ENCODE results near the gene ZMYND8.
A peak's percentile ranks its signal among the peaks of the same experiment; 100 is the strongest.

ZMYND8 gene

DNA sequence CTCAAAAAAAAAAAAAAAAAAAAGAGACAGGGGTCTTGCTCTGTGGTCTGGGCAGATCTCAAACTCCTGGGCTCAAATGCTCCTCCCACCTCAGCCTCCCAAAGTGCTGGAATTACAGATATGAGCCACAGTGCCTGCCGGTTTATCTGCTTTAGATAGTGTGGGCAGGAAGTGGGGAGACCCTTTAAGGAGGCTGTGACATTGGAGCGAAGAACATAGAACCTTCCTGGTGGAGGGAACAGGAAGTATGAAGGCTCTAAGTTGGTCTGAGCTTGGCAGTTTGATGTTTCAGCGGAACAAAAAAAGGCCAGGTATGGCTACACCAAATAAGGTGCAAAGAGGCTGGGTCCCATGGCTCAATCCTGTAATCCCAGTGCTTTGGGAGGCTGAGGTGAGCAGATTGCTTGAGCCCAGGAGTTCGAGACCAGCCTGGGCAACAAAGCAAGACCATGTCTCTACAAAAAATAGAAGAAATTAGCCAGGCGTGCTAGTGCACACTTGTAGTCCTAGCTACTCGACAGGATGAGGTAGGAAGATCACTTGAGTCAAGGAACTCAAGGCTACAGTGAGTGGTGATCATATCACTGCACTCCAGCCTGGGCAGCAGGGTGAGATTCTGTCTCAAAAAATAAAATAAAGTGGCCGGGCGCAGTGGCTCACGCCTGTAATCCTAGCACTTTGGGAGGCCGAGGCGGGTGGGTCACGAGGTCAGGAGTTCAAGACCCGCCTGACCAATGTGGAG, 8.7 kb upstream of the ZMYND8 start:
- DNase-seq (ENCODE audit: extremely low spot score) = no peak
- ChIA-PET CTCF (interaction anchor here (0.8 kb wide), 1 partner anchor 9 kb away, joined by 4 read pairs; the partner anchor contains the start of gene ZMYND8), POLR2A (no interaction called here)
- no peak for TF ChIP-seq TARDBP (IDR thresholded peaks at IDR 0.05)
- no peak for TF ChIP-seq LEF1 (IDR thresholded peaks at IDR 0.05; ENCODE audit: borderline replicate concordance)
- TF ChIP-seq FOXA1 (IDR thresholded peaks at IDR 0.05) = no peak
- no peak for TF ChIP-seq ELF4 (IDR thresholded peaks at IDR 0.05)
- TF ChIP-seq NFRKB (IDR thresholded peaks at IDR 0.05) = no peak
- TF ChIP-seq FOXM1 (IDR thresholded peaks at IDR 0.05; ENCODE audit: borderline replicate concordance) = no peak
- TF ChIP-seq SP1 (IDR thresholded peaks at IDR 0.05) = no peak
- TF ChIP-seq, protein P1, sequence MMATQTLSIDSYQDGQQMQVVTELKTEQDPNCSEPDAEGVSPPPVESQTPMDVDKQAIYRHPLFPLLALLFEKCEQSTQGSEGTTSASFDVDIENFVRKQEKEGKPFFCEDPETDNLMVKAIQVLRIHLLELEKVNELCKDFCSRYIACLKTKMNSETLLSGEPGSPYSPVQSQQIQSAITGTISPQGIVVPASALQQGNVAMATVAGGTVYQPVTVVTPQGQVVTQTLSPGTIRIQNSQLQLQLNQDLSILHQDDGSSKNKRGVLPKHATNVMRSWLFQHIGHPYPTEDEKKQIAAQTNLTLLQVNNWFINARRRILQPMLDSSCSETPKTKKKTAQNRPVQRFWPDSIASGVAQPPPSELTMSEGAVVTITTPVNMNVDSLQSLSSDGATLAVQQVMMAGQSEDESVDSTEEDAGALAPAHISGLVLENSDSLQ (IDR thresholded peaks at IDR 0.05) = no peak
- no peak for TF ChIP-seq SUZ12 (IDR thresholded peaks at IDR 0.05)
- TF ChIP-seq ARNT (IDR thresholded peaks at IDR 0.05) = no peak
- no peak for TF ChIP-seq ZNF384 (IDR thresholded peaks at IDR 0.05)
- TF ChIP-seq HDGF (IDR thresholded peaks at IDR 0.05; ENCODE audit: borderline replicate concordance) = no peak
- TF ChIP-seq CTBP1 (IDR thresholded peaks at IDR 0.05; ENCODE audit: borderline replicate concordance) = no peak

DNA sequence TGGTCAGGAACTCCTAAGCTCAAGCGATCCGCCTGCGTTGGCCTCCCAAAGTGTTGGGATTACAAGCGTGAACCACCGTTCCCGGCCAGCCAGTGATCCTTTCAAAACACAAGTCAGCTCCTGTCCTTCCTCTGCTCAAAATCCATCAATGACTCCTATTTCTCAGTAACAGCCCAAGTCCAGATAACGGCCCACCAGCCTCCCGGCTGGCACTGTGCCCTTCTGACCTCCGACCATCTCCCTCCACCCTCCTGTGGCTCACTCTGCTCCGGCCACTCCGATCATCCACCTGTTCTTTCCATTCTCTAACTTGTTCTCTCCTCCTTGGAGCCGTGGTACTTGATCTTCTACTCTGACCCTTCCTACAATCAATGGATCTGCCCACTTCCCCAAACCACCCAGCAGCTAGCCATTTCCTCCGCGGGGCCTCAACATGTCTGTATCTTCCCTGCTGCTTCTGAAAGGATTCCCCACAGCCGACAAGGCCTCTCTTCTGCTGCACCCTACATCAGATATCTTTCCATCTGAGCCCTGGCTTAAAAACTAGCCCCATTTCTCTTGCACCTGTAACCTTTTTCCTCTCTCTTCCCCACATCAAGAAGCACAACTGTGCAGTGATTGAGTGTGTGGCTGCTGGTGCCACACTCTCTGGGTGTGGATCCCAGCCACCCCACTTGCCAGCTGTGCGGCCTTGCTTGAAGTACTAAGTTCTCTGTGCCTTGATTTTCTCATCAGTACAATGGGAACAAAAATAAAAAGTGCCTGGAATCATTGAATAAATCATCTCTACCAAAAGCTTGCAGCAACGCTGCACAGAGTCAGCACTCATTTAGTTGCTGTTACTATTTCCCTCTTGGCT, 6.1 kb upstream of the ZMYND8 start:
- ChIA-PET CTCF (no interaction called here), POLR2A (no interaction called here)
- DNase-seq (ENCODE audit: extremely low spot score) = no peak
- TF ChIP-seq TARDBP (IDR thresholded peaks at IDR 0.05) = no peak
- 0 out of 2 replicates have a peak, but pooled peaks have one; percentile 27 for TF ChIP-seq ZNF384 (IDR thresholded peaks at IDR 0.05)
- TF ChIP-seq SUZ12 (IDR thresholded peaks at IDR 0.05) = no peak

DNA sequence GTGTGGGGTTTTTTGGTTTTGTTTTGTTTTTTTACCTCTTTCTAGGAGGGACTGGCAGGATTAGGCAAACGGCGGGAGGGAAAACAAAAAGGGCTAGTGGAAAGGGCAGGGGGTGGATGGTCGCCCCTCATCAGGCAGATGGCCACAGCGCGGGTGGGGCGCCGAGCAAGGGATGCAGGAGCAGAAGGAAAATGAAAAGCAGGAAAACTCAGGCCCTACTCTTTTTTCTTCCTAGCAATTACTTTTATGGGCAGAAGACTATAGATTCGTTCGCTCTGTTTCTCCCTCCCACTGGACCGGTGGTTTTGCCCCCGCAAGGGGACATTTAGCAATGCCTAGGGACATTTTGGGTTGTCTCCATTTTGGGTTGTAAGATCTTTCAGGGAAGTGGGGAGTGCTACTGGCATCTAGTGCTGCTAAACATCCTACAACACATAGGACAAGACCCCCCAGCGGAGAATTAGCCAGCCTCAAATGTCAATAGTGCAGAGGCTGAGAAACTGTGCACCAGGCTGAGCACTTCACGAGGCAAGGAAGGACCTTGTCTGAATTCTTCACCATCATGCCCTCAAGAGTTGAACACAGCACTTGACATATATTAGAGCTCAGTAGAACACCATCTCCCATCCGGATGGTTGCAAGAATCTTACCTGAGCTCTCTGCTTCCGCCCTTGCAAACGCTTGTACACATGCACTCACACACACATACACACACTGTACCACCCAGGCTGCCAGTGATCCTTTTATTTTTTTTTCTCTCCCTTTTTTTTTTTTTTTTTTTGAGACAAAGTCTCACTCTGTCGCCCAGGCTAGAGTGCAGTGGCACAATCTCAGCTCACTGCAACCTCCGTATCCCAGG, 4.8 kb upstream of the ZMYND8 start:
- ChIA-PET POLR2A (interaction anchor here (0.8 to 1.2 kb wide), 4 partner anchors 23 to 88 kb away, joined by 3 to 4 read pairs (median 3); no protein-coding TSS in a partner anchor), CTCF (interaction anchor here (1.1 kb wide), 1 partner anchor 22 kb away, joined by 3 read pairs; no protein-coding TSS in a partner anchor)
- no peak for DNase-seq (ENCODE audit: extremely low spot score)
- TF ChIP-seq HDGF (IDR thresholded peaks at IDR 0.05; ENCODE audit: borderline replicate concordance) (no peak), FOXM1 (IDR thresholded peaks at IDR 0.05; ENCODE audit: borderline replicate concordance) (no peak), LEF1 (IDR thresholded peaks at IDR 0.05; ENCODE audit: borderline replicate concordance) (no peak), ZNF384 (IDR thresholded peaks at IDR 0.05) (no peak), ARNT (IDR thresholded peaks at IDR 0.05) (no peak), SP1 (IDR thresholded peaks at IDR 0.05) (no peak), L3MBTL2 (conservative IDR thresholded peaks at IDR 0.05) (no peak), FOXA1 (IDR thresholded peaks at IDR 0.05) (no peak), TARDBP (IDR thresholded peaks at IDR 0.05) (no peak), CTBP1 (IDR thresholded peaks at IDR 0.05; ENCODE audit: borderline replicate concordance) (no peak), SUZ12 (IDR thresholded peaks at IDR 0.05) (no peak), BHLHE40 (IDR thresholded peaks at IDR 0.05; ENCODE audit: borderline replicate concordance) (no peak; the same call in 1 of the 2 replicates), FOXK2 (IDR thresholded peaks at IDR 0.05) (no peak), ELF4 (IDR thresholded peaks at IDR 0.05) (no peak)
- TF ChIP-seq, protein P1 (IDR thresholded peaks at IDR 0.05) = no peak

DNA sequence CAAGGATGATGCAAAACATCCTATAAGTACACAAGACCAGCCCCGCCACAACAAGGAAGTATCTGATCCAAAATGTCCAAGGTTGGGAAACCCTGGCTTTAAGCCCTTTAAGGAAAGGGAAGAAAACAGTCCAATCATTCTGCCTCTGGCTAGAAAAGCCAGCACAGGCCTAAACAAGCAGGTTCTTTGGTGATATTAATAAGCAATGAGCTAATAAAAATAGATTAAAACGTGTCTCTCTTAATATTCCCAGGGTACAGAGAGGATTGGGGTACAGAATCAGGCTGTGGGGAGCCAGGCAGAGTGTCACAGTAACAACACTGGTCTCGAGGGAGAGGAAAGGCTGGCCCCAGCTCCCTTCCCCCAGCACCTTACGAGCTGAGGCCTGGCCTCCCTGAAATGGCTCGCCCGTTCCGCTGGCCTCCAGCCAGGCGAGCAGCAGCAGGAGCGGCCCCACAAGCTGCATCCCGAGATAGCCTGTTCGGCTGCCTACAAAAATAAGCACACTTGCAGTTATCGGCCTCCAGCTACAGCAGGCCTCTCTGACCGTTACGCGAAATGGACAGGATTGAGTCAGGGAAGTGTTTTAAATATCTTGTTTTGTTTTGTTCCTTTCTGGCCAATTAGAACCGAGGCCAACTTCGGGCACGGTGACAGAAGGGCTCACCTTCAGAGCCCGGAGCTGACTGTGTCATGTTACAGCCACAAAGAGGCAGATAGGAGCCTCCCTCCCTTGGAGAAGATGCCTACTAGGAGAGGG, 4.0 kb upstream of the ZMYND8 start:
- TF ChIP-seq FOXM1 (IDR thresholded peaks at IDR 0.05; ENCODE audit: borderline replicate concordance) (peak; percentile 95), ELF4 (IDR thresholded peaks at IDR 0.05) (no peak), CTBP1 (IDR thresholded peaks at IDR 0.05; ENCODE audit: borderline replicate concordance) (no peak), NFRKB (IDR thresholded peaks at IDR 0.05) (no peak), SP1 (IDR thresholded peaks at IDR 0.05) (no peak), HDGF (IDR thresholded peaks at IDR 0.05; ENCODE audit: borderline replicate concordance) (peak; percentile 89; the same call in 1 of the 2 replicates), L3MBTL2 (conservative IDR thresholded peaks at IDR 0.05) (no peak), TARDBP (IDR thresholded peaks at IDR 0.05) (no peak), ZNF384 (IDR thresholded peaks at IDR 0.05) (no peak), SUZ12 (IDR thresholded peaks at IDR 0.05) (no peak), LEF1 (IDR thresholded peaks at IDR 0.05; ENCODE audit: borderline replicate concordance) (no peak), ARNT (IDR thresholded peaks at IDR 0.05) (no peak), BHLHE40 (IDR thresholded peaks at IDR 0.05; ENCODE audit: borderline replicate concordance) (no peak), FOXA1 (IDR thresholded peaks at IDR 0.05) (no peak), FOXK2 (IDR thresholded peaks at IDR 0.05) (no peak)
- TF ChIP-seq, protein P1 (IDR thresholded peaks at IDR 0.05) = no peak
- ChIA-PET POLR2A (interaction anchor here (0.8 to 1.5 kb wide), 5 partner anchors 24 to 88 kb away, joined by 3 to 4 read pairs (median 3); no protein-coding TSS in a partner anchor), CTCF (interaction anchor here (1.1 kb wide), 1 partner anchor 23 kb away, joined by 3 read pairs; no protein-coding TSS in a partner anchor)
- peak; percentile 55 for DNase-seq (ENCODE audit: extremely low spot score)
